Neural cell (in vitro differentiated cells): ENCODE results near the gene EPC1. TPM values are rescaled to one million over a fixed set of nuclear protein-coding genes. Genes with fewer than 3 reads are reported as not detected.

Experiments
- H2AFZ ChIP-seq: fragments of 200-600, 300-800 bp; sonication (generic), shearing (Covaris generic); 2 replicates; pipeline ENCODE4 v1.6.0; 2014; ENCODE audit warnings: low read depth, mild to moderate bottlenecking, antibody characterized with exemption, low read length, moderate library complexity
- H3F3A ChIP-seq: fragments of 200-600 bp; shearing (Covaris generic); 2 replicates; pipeline ENCODE4 v1.6.1; 2016; ENCODE audit warnings: mild to moderate bottlenecking, moderate library complexity, mixed read lengths, antibody characterized with exemption, low read length; ENCODE audit not compliant: insufficient read depth, poor library complexity, severe bottlenecking
- H3K27ac ChIP-seq: fragments of 200-600, 300-800 bp; sonication (generic), shearing (Covaris generic); 2 replicates; pipeline ENCODE4 v1.5.1; 2014; ENCODE audit warnings: mild to moderate bottlenecking, low read length, moderate library complexity
- H3K27me3 ChIP-seq: fragments of 300-800, 200-600 bp; sonication (generic), shearing (Covaris generic); 2 replicates; pipeline ENCODE4 v1.6.0; 2014; ENCODE audit warnings: mild to moderate bottlenecking, low read depth, low read length, moderate library complexity; ENCODE audit not compliant: insufficient read depth
- H3K36me3 ChIP-seq: fragments of 300-800, 200-600 bp; sonication (generic), shearing (Covaris generic); 2 replicates; pipeline ENCODE4 v1.5.1; 2014; ENCODE audit warnings: mild to moderate bottlenecking, antibody characterized with exemption, low read length, moderate library complexity; ENCODE audit not compliant: insufficient read depth
- H3K4me2 ChIP-seq: fragments of 300-800, 200-600 bp; sonication (generic), shearing (Covaris generic); 2 replicates; pipeline ENCODE4 v1.6.0; 2014; ENCODE audit warnings: mild to moderate bottlenecking, low read length
- H3K4me3 ChIP-seq: fragments of 300-800, 200-600 bp; sonication (generic), shearing (Covaris generic); 2 replicates; pipeline ENCODE4 v1.5.1; 2014; ENCODE audit warnings: mild to moderate bottlenecking, low read length, moderate library complexity
- H3K79me2 ChIP-seq: fragments of 200-600 bp; shearing (Covaris generic); replicated peaks from 2 replicates; pipeline ENCODE4 v1.6.0; 2014; ENCODE audit warnings: mild to moderate bottlenecking, low read length, moderate library complexity; ENCODE audit not compliant: insufficient read depth
- H3K9ac ChIP-seq: fragments of 300-800, 200-600 bp; sonication (generic), shearing (Covaris generic); 2 replicates; pipeline ENCODE4 v1.6.1; 2016; ENCODE audit warnings: mild to moderate bottlenecking, low read length, mixed read lengths
- H3K9me2 ChIP-seq: fragments of 200-600 bp; shearing (Covaris generic); 2 replicates; pipeline ENCODE4 v1.6.1; 2016; ENCODE audit warnings: mild to moderate bottlenecking, low read length, mixed read lengths; ENCODE audit not compliant: insufficient read depth
- H3K9me3 ChIP-seq: fragments of 200-600, 300-800 bp; sonication (generic), shearing (Covaris generic); 2 replicates; pipeline ENCODE4 v1.6.1; 2016; ENCODE audit warnings: mild to moderate bottlenecking, mixed run types, low read length, moderate library complexity, mixed read lengths
- H4K20me1 ChIP-seq: fragments of 200-600 bp; shearing (Covaris generic); 2 replicates; pipeline ENCODE4 v1.6.1; 2016; ENCODE audit warnings: mild to moderate bottlenecking, mixed run types; ENCODE audit not compliant: insufficient read depth
- EP300 ChIP-seq: fragments of 450-650 bp; conservative IDR thresholded peaks from 2 replicates; pipeline ENCODE4 v1.6.1; 2014; ENCODE audit warnings: antibody characterized with exemption, mild to moderate bottlenecking, moderate library complexity; ENCODE audit not compliant: poor library complexity, severe bottlenecking
- EZH2 ChIP-seq: fragments of 200-600, 300-800 bp; shearing (Covaris generic), sonication (generic); IDR thresholded peaks from 2 replicates; pipeline ENCODE4 v1.6.1; 2014; ENCODE audit warnings: antibody characterized with exemption, low read length, borderline replicate concordance, mild to moderate bottlenecking; ENCODE audit not compliant: insufficient read depth, poor library complexity, severe bottlenecking
- MXI1 ChIP-seq: fragments of 450-650 bp; conservative IDR thresholded peaks from 2 replicates; pipeline ENCODE4 v1.6.1; 2014; ENCODE audit warnings: antibody characterized with exemption, mild to moderate bottlenecking; ENCODE audit not compliant: poor library complexity, severe bottlenecking
- POLR2AphosphoS5 ChIP-seq: IDR thresholded peaks from 2 replicates; pipeline ENCODE4 v1.6.1; 2012
- RAD21 ChIP-seq: fragments of 450-650 bp; conservative IDR thresholded peaks from 2 replicates; pipeline ENCODE4 v1.6.1; 2014; ENCODE audit warnings: antibody characterized with exemption, mild to moderate bottlenecking, moderate library complexity
- REST ChIP-seq: IDR thresholded peaks from 2 replicates; pipeline ENCODE4 v1.6.1; 2012; ENCODE audit warnings: borderline replicate concordance
- SMC3 ChIP-seq: fragments of 450-650 bp; conservative IDR thresholded peaks from 2 replicates; pipeline ENCODE4 v1.6.1; 2014; ENCODE audit warnings: antibody characterized with exemption, mild to moderate bottlenecking, moderate library complexity; ENCODE audit not compliant: poor library complexity
- TAF1 ChIP-seq: IDR thresholded peaks from 2 replicates; pipeline ENCODE4 v1.6.1; 2012; ENCODE audit warnings: low read depth
- polyA plus RNA-seq: library from polyadenylated mRNA; depleted of rRNA; stranded (reverse); fragments of >200 nt; gene quantifications from 2 replicates; pipeline ENCODE4 v1.2.3, GENCODE V29; 2014
- TF ChIP-seq, protein P1 (sequence below): fragments of 450-650 bp; IDR thresholded peaks from 2 replicates; pipeline ENCODE4 v1.5.1; 2014; ENCODE audit warnings: antibody characterized with exemption, mild to moderate bottlenecking, moderate library complexity; ENCODE audit not compliant: poor library complexity, severe bottlenecking

The EPC1 gene
- polyA plus RNA-seq, 1 donor from 2014 or later, result 137 TPM

DNA sequence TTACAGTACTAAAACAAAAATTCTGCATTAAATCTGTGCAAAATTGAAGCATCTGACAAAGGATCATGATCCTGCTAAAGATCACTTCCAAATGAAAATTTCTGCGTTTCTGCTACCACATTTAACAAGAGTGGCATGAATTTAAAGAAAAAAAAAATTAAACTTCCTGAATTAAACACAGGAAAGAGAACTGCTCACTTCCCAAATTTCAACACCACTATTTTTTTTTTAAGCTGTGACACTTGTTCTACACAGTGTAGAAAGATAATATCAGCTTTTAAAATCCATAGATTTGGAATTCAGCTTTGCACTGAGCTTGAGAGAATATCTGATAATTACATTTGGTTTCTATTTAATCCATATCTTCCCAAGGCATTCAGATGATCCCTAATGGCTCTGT lies 73.6 kb downstream of the EPC1 start:
- Histone ChIP-seq H3K9me3 (no peaks in the 10 kb centered on the region), H3K36me3 (peaks cover 7% of the 10 kb centered on the region), H3K9ac (no peak overlapping the region), H3K79me2 (peaks cover 5% of the 10 kb centered on the region), H4K20me1 (no peaks in the 10 kb centered on the region), H2AFZ (no peak overlapping the region), H3K9me2 (no peaks in the 10 kb centered on the region), H3K4me3 (no peak overlapping the region), H3K27ac (no peak overlapping the region), H3K4me2 (no peak overlapping the region), H3F3A (no peaks in the 10 kb centered on the region), H3K27me3 (no peaks in the 10 kb centered on the region)
- TF ChIP-seq TAF1, result no peak
- TF ChIP-seq SMC3, result no peak
- no peak for TF ChIP-seq POLR2AphosphoS5
- no peak for TF ChIP-seq EZH2
- TF ChIP-seq, protein P1, sequence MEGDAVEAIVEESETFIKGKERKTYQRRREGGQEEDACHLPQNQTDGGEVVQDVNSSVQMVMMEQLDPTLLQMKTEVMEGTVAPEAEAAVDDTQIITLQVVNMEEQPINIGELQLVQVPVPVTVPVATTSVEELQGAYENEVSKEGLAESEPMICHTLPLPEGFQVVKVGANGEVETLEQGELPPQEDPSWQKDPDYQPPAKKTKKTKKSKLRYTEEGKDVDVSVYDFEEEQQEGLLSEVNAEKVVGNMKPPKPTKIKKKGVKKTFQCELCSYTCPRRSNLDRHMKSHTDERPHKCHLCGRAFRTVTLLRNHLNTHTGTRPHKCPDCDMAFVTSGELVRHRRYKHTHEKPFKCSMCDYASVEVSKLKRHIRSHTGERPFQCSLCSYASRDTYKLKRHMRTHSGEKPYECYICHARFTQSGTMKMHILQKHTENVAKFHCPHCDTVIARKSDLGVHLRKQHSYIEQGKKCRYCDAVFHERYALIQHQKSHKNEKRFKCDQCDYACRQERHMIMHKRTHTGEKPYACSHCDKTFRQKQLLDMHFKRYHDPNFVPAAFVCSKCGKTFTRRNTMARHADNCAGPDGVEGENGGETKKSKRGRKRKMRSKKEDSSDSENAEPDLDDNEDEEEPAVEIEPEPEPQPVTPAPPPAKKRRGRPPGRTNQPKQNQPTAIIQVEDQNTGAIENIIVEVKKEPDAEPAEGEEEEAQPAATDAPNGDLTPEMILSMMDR, result no peak
- TF ChIP-seq RAD21, result no peak
- TF ChIP-seq REST, result no peak
- TF ChIP-seq MXI1, result no peak
- TF ChIP-seq EP300, result no peak

- no peak overlapping the region for H3K4me2 ChIP-seq
- no peaks in the 10 kb centered on the region for H4K20me1 ChIP-seq
- TF ChIP-seq REST (no peak), EZH2 (no peak), MXI1 (no peak), EP300 (no peak), TAF1 (no peak), POLR2AphosphoS5 (no peak), RAD21 (no peak), SMC3 (no peak)
- TF ChIP-seq, protein P1, result no peak
- H2AFZ ChIP-seq, result no peak overlapping the region
- no peaks in the 10 kb centered on the region for H3F3A ChIP-seq
- H3K9ac ChIP-seq, result no peak overlapping the region
- peaks cover 16% of the 10 kb centered on the region for H3K36me3 ChIP-seq
- no peak overlapping the region for H3K27ac ChIP-seq
- no peaks in the 10 kb centered on the region for H3K27me3 ChIP-seq
- H3K9me2 ChIP-seq, result no peaks in the 10 kb centered on the region
- peaks cover 5% of the 10 kb centered on the region for H3K79me2 ChIP-seq
- no peak overlapping the region for H3K4me3 ChIP-seq
- no peaks in the 10 kb centered on the region for H3K9me3 ChIP-seq
These were observed 75.3 kb downstream of the EPC1 start for GRCh38 chr10:32271617-32272016.
